Sigmoid colon (tissue), 7 donors: ENCODE data around the gene AMACR. TPM values are rescaled to one million over a fixed set of nuclear protein-coding genes. Genes with fewer than 3 reads are reported as not detected.

Experiments
- DNase-seq: peaks from one replicate; pipeline ENCODE4 v3.0.0-alpha.2; 2019
- H3K27ac ChIP-seq, 4 donors: fragments of 200-600 bp; sonication (generic); one replicate each; pipeline ENCODE4 v1.5.1; 2016 to 2019; ENCODE audit warnings: mild to moderate bottlenecking in 1 of 4
- H3K27me3 ChIP-seq, 3 donors: fragments of 200-600 bp; sonication (generic); one replicate each; pipeline ENCODE4 v1.5.1; 2019; ENCODE audit warnings: mild to moderate bottlenecking in 1 of 3
- H3K36me3 ChIP-seq, 4 donors: fragments of 200-600 bp; sonication (generic); one replicate each; pipeline ENCODE4 v1.5.1; 2016 to 2019
- H3K4me1 ChIP-seq, 4 donors: fragments of 200-600 bp; sonication (generic); one replicate each; pipeline ENCODE4 v1.5.1; 2017 to 2019
- H3K4me3 ChIP-seq, 4 donors: fragments of 200-600 bp; sonication (generic); one replicate each; pipeline ENCODE4 v1.5.1; 2017 to 2019; ENCODE audit warnings: mild to moderate bottlenecking in 2 of 4, moderate library complexity in 1 of 4
- H3K9me3 ChIP-seq, 4 donors: fragments of 200-600 bp in 3 of 4; sonication (generic) in 3 of 4; one replicate each; pipeline versions ENCODE4 v1.5.1 to v1.6.1; 2013 to 2019
- CTCF ChIP-seq, 4 experiments: fragments of 450-650 bp in 3 of 4; fragments of 200-600 bp in 1 of 4; IDR thresholded peaks; one replicate each; pipeline ENCODE4 v1.5.1; 2016 to 2019; ENCODE audit warnings: antibody characterized with exemption in 4 of 4, mild to moderate bottlenecking in 3 of 4, moderate library complexity in 2 of 4
- EP300 ChIP-seq, 4 donors: sonication (generic); formaldehyde crosslinking; IDR thresholded peaks; one replicate each; pipeline ENCODE4 v1.6.1; 2017; ENCODE audit warnings: antibody characterized with exemption in 4 of 4
- POLR2A ChIP-seq, 2 donors: fragments of 450-650 bp; IDR thresholded peaks; one replicate each; pipeline ENCODE4 v1.6.1; 2016; ENCODE audit warnings: antibody characterized with exemption in 2 of 2, mild to moderate bottlenecking in 2 of 2, moderate library complexity in 2 of 2
- POLR2AphosphoS5 ChIP-seq, 4 donors: sonication (generic); formaldehyde crosslinking; IDR thresholded peaks; one replicate each; pipeline ENCODE4 v1.6.1; 2017; ENCODE audit warnings: antibody characterized with exemption in 4 of 4
- WGBS, 2 donors: extraction: QIAGEN DNeasy Blood & Tissue Kit; methylation state at CpG; one replicate each; pipeline ENCODE4 v1.1.7; 2013; 5-methylcytosine and 5-hydroxymethylcytosine counted together
- intact Hi-C: fragments of 100-400 bp; cut with DNase I; formaldehyde crosslinking; loops from one replicate; pipeline ENCODE4 v1.15.1; 2023
- polyA plus RNA-seq, 3 donors: library from polyadenylated mRNA; stranded (reverse); fragments of 200-250 nt; gene quantifications; one replicate each; pipeline ENCODE4 v1.2.3, GENCODE V29; 2013
- total RNA-seq, 4 donors: library from RNA; depleted of rRNA; stranded (reverse); fragments of >200 nt; gene quantifications; one replicate each; pipeline ENCODE4 v1.1.0, GENCODE V29; 2016
- donor health status: healthy with polysubstance abuse.
- donor health status: Bipolar disorder and iron deficiency.
- donor health status: healthy.

Gene AMACR
- total and polyA plus RNA-seq, 7 donors = 5.3 to 106 (median 11.4) TPM

- Histone ChIP-seq H3K27me3 (no peaks in the 10 kb centered on the region), H3K9me3 (no peaks in the 10 kb centered on the region), H3K36me3 (peaks cover 0 to 8% (median 0%) of the 10 kb centered on the region in 4 donors), H3K4me1 (peaks cover 0 to 17% (median 13%) of the 10 kb centered on the region in 4 donors), H3K27ac (no peak overlapping the region), H3K4me3 (no peak overlapping the region)
- intact Hi-C loops = no loop called here
- TF ChIP-seq EP300 (IDR thresholded peaks at IDR 0.05) (no peak), POLR2AphosphoS5 (IDR thresholded peaks at IDR 0.05) (no peak), POLR2A (IDR thresholded peaks at IDR 0.05) (no peak), CTCF (IDR thresholded peaks at IDR 0.05) (no peak)
- DNase-seq = no peak
- WGBS, 2 donors = 88% methylated on average over 2 of the region's 2 CpGs
These were observed 9.4 kb upstream of the AMACR start for GRCh38 chr5:34017254-34017653.

GRCh38 chr5:34016750-34017149, 8.9 kb upstream of the AMACR start:
- Histone ChIP-seq H3K27me3 (no peaks in the 10 kb centered on the region), H3K9me3 (no peaks in the 10 kb centered on the region), H3K4me3 (no peak overlapping the region), H3K27ac (no peak overlapping the region), H3K36me3 (peaks cover 0 to 8% (median 0%) of the 10 kb centered on the region in 4 donors), H3K4me1 (peaks cover 0 to 17% (median 13%) of the 10 kb centered on the region in 4 donors)
- no peak for DNase-seq
- intact Hi-C loops = no loop called here
- TF ChIP-seq POLR2AphosphoS5 (IDR thresholded peaks at IDR 0.05) (no peak), POLR2A (IDR thresholded peaks at IDR 0.05) (no peak), EP300 (IDR thresholded peaks at IDR 0.05) (no peak)
- WGBS, 2 donors = 94% methylated on average over 2 of the region's 2 CpGs

- 63% methylated on average over 5 of the region's 5 CpGs for WGBS, 2 donors
- intact Hi-C loops = no loop called here
- H3K27ac ChIP-seq = no peak overlapping the region
These were observed 8.4 kb upstream of the AMACR start for GRCh38 chr5:34016222-34016621.

GRCh38 chr5:34015120-34015822, 7.4 kb upstream of the AMACR start:
- TF ChIP-seq EP300 (IDR thresholded peaks at IDR 0.05) (no peak), POLR2A (IDR thresholded peaks at IDR 0.05) (no peak), CTCF (IDR thresholded peaks at IDR 0.05) (no peak), POLR2AphosphoS5 (IDR thresholded peaks at IDR 0.05) (no peak)
- Histone ChIP-seq H3K4me1 (peaks cover 0 to 17% (median 13%) of the 10 kb centered on the region in 4 donors), H3K27me3 (no peaks in the 10 kb centered on the region), H3K36me3 (peaks cover 0 to 5% (median 0%) of the 10 kb centered on the region in 4 donors), H3K4me3 (no peak overlapping the region), H3K9me3 (no peaks in the 10 kb centered on the region), H3K27ac (no peak overlapping the region)
- WGBS, 2 donors = 14 to 68% methylated on average over 4 of the region's 4 CpGs
- intact Hi-C loops = no loop called here
- no peak for DNase-seq

More at GRCh38 chr5:34016222-34016621, 8.4 kb upstream of the AMACR start:
- H3K36me3 ChIP-seq = peaks cover 0 to 8% (median 0%) of the 10 kb centered on the region in 4 donors
- peak; percentile 39 to 80 (median 61) for TF ChIP-seq POLR2AphosphoS5 (IDR thresholded peaks at IDR 0.05)
- no peak for TF ChIP-seq POLR2A (IDR thresholded peaks at IDR 0.05)
- DNase-seq = no peak
- no peak overlapping the region for H3K4me3 ChIP-seq
- no peaks in the 10 kb centered on the region for H3K27me3 ChIP-seq
- peaks cover 0 to 17% (median 13%) of the 10 kb centered on the region in 4 donors for H3K4me1 ChIP-seq
- H3K9me3 ChIP-seq = no peaks in the 10 kb centered on the region

- intact Hi-C loops = no loop called here
- H3K4me1 ChIP-seq = peaks cover 0 to 17% (median 13%) of the 10 kb centered on the region in 4 donors
- no peak overlapping the region for H3K27ac ChIP-seq
- no peak for TF ChIP-seq POLR2AphosphoS5 (IDR thresholded peaks at IDR 0.05)
- TF ChIP-seq EP300 (IDR thresholded peaks at IDR 0.05) = no peak
- no peak for TF ChIP-seq CTCF (IDR thresholded peaks at IDR 0.05)
- TF ChIP-seq POLR2A (IDR thresholded peaks at IDR 0.05) = no peak
- no peaks in the 10 kb centered on the region for H3K9me3 ChIP-seq
- WGBS, 2 donors = 18 to 65% methylated on average over 2 of the region's 2 CpGs
- no peak overlapping the region for H3K4me3 ChIP-seq
- no peaks in the 10 kb centered on the region for H3K27me3 ChIP-seq
- no peaks in the 10 kb centered on the region for H3K36me3 ChIP-seq
- DNase-seq = no peak
These were observed 6.8 kb upstream of the AMACR start for GRCh38 chr5:34014626-34015025.
